ENCODE results near the gene PHF13.
"Not testable (repeated sequence)": the region's sequence is repeated elsewhere in the genome, so short reads cannot be mapped to it uniquely, and the experiment has no call there.

Gene PHF13

DNA sequence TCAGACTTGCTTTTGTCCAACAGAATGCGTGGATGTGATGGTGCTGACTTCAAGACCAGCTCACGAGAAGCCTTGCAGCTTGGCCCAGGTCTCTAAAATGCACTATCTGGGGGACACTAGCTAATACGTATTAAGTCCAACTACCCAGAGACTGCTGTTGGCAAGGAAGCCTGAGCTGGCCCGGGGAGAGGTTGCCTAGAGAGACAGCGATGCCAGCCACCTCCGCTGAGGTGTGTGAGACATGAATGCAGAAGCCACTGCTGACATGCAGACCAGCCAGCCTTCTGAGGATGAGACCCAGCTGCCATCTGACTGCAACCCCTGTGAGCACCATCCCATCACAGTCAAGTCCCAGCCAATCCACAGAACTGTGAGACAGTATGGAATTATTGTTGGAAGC is 43.6 kb downstream of the PHF13 start:
- no peak for DNase-seq (ENCODE audit: low read depth in 3 of 3, low spot score in 1 of 3)

DNA sequence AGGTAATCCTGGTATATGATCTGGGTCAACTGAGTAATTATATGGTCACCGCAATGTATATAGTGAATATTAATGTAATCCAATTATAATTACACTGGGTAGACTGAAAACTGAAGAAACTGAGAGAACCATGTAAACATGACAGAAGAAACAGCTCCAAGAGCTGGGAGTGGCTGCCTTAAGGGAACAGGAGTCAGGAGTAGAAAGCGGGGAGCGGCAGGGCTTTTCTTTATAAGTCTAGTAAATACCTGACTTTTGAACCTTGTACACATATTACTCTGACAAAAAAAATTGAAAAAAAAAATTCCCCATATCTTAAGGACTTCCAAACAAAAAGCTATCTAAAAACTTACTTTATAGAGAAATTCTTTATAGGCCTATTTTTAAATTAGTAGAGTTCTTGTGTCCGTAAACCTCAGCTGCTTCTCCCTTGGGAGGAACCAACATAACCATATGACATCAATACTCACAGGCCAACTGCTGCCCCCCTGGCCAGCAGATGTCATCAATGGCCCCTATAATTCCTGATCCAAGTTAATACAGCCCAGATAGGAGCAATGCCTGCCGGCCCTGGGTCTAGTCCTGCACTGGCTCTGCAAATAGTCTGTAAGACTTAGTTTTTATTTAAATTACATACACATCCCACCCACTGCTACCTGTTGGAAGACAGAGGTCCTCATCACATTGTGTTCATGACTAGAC is 45.0 kb downstream of the PHF13 start:
- DNase-seq (ENCODE audit: low read depth in 3 of 3, low spot score in 1 of 3): no peak

DNA sequence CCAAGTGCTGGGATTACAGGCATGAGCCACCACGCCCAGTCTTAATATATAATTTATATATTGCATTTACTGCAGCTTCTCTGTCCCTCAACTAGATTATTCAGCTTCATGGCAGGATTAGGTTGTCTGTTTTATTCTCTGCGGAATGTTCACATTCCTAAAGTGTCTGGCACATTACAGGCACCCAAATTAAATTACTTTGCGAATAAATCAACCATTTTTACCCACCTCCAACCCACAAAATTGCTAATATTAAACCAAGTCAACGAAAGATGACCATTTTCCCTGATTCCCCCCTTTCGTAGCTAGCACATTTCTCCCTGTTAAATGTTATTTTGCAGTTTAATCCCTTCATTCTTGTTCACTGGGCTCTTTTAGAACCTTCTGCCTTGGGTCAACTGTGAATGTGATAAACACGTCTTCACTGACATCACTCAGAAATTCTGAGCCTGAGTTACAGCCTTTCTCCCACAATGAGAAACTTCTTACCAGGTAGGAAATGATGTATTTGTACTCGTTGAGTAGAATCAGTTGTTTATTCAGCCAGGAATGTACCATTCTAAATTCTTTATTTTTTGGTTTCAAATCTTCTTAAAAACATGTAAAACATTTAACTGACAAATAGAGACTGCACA is 47.0 kb downstream of the PHF13 start:
- no peak for DNase-seq (ENCODE audit: low read depth in 3 of 3, low spot score in 1 of 3)

DNA sequence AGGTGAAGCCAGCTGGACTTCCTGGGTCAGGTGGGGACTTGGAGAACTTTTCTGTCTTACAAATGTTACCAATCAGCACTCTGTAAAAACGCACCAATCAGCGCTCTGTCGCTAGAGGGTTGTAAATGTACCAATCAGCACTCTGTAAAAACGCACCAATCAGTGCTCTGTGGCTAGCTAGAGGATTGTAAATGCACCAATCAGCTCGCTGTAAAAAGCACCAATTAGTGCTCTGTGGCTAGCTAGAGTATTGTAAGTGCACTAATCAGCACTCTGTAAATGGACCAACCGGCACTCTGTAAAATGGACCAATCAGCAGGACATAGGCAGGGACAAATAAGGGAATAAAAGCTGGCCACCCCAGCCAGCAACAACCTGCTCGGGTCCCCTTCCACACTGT is 48.9 kb downstream of the PHF13 start:
- not testable (repeated sequence) for DNase-seq (ENCODE audit: low read depth in 3 of 3, low spot score in 1 of 3)

DNA sequence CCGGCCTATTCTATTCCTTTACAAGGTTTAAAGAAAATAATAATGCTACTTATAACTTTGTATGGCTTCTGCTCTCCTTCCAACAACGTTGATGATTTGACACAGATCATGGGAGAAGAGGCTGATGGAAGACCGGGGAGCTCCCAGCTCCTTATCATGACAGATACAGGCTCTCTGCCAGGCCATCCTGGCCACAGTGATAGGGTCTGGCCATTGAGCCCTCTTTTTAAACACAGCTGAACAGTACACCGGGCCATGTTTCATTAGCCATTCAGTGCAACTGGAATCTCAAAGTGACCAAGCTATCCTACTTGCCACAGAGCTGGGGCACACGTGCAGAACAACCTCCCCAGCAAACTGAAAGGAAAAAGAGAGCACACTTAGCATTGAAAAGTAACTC is 53.2 kb downstream of the PHF13 start:
- no peak for DNase-seq (ENCODE audit: low read depth in 3 of 3, low spot score in 1 of 3)

DNA sequence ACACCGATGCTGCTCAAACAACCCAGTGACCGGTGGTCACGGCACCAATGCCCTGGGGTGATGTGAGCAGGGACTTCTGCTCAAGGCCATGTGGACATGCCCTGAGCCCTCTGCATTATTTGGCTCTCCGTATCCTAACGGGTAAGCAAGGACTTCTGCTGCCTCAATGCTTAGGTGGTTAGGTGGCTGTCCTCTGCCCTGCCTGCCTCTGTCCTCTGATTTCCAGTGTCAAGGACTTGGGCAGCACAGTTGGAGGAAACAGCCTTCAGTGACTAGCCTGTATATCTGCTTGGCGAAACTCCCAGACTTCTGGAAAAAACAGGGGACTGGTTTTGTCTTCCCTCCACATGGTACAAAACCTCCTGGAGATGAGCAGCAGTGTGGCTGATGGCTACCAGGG is 53.6 kb downstream of the PHF13 start:
- no peak for DNase-seq (ENCODE audit: low read depth in 3 of 3, low spot score in 1 of 3)

DNA sequence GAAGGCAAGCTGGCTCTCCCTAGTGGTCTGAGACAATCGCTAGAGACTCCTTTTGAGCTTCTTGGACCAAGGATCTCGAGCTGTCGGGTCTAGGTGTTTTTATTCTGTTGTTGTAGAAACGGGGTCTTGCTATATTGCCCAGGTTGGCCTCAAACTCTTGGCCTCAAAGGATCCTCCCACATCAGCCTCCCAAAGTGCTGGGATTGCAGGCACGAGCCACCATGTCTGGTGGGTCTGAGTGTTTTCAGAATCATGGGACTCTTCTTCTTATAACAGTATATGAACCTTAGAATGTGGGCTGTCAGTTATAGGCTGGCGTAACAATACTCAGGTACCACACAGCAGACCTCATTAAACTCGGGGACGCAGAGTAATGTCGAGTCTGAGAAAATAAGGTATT is 55.0 kb downstream of the PHF13 start:
- no peak for DNase-seq (ENCODE audit: low read depth in 3 of 3, low spot score in 1 of 3)

DNA sequence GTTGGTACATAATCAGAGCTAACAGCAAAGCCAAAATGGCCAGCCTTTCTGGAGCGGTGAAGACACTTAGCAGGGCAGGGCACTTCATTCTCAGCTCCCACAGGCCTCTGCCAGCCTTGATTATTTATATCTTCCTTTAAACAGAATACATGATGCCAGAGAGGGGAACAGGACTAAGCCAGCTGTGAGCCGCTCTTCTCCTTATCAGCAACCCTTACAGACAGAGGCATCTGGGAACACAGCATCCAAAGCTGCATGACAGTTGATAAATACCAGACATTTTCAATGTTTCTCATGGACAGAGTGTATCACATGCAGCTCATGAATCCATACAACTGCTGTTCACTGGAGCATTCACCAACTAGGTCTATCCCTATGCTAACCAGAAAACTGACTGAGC is 59.0 kb downstream of the PHF13 start:
- DNase-seq (ENCODE audit: low read depth in 3 of 3, low spot score in 1 of 3): no peak

Data from stimulated activated CD4-positive, alpha-beta T cell treated with anti-CD3 and anti-CD28 coated beads, TNF-alpha, amount 100 ng/mL, for 1 hour (primary cell).